Stimulated activated CD8-positive, alpha-beta memory T cell treated with anti-CD3 and anti-CD28 coated beads, Interleukin-2, amount 100 ng/mL, for 1 hour (primary cell): Measurements from ENCODE around the gene CLIP2.
"Not testable (repeated sequence)": the region's sequence is repeated elsewhere in the genome, so short reads cannot be mapped to it uniquely, and the experiment has no call there.

Experiments
- DNase-seq, 2 donors: peaks; one replicate each; pipeline ENCODE4 v3.0.0-alpha.2; 2020; ENCODE audit warnings: low read depth in 2 of 2

The CLIP2 gene

DNA sequence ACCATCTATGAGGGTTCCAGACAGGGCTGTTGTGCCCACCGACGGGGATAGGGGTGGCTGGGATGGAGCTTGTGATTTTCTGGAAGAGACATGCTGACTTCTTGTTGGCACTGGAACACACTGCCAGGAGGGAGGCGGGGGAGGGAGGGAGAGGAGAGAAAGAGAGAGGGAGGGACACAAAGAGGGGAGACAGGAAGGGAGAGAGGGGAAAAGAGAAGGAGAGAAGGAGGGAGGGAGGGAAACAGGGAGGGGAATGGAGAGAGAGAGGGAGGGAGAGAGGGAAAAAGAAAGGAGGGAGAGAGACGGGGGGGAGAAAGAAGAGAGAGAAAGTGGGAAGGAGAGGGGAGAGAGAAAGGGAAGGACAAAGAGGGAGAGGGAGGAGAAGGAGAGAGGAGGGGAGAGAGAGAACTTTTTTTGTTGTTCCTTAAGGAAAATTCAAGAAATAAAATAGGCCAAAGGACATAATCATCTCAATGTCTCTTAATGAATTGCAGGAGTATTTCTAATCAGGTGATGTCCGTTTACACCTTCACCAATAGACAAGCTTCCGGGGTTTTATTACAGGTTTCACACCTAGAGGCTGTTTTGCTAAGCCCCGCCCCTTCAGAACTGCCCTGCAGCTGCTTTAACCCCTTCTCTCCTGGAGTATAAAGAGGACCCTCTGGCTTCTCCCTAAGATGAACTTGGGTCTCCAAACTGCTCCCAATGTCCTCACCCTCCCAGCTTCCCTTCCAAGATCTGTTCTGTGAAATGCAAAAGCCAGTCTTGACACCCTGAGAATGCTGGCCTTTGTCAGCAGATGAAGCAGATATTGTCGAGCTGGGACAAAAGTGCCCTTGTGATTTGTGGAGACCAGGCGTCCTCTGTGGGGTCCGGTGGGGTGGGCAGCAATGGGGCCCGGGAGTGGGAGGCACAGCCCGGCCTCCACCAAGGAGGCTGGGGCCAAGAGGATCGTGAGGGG, 82.5 kb downstream of the CLIP2 start:
- DNase-seq, result no peak

DNA sequence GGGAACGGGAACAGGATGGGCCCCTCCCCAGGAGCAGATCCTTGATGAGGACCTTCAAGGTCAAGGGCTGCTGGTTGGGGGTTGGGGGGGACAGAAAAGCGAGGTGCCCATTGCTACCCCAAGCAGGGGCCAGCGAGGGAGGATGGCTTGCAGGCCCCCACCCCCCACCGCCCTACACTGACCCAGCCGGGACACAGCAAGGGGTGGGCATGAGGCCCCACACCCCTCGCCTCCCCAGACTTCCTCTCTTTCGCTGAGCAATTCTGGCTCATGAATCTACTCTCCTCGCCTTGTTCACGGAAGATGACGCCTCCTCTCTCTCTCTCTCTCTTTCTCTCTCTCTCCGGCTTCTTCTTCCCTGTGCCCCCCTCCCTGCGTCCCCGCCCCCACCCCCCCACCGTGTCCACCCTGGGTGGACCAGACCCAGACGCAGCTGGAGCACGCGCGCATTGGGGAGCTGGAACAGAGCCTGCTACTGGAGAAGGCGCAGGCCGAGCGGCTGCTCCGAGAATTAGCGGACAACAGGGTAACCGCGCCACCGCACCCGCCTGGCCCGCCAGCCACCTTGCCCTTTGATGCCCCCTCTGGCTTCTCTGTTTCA, 83.4 kb downstream of the CLIP2 start:
- no peak for DNase-seq

DNA sequence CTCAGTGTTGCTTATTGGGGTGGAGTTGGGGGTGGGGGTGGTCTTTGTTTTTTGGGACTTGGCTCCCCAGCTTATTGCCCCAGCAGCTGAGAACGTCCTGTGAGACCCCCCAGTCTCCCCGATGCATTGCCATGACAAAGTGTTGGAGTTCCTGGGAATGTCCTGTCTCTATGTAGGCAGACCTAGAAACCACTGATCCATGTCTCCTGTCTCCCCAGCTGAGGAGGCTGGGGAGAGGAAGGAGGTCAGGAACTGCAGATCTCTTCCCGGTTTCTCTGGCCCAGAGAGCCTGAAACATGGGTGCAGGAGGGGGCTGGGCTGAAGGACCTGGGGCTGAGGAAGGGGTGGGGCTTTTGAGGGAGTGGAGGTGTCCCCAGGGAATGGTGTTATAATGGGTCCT, 84.3 kb downstream of the CLIP2 start:
- no peak for DNase-seq

DNA sequence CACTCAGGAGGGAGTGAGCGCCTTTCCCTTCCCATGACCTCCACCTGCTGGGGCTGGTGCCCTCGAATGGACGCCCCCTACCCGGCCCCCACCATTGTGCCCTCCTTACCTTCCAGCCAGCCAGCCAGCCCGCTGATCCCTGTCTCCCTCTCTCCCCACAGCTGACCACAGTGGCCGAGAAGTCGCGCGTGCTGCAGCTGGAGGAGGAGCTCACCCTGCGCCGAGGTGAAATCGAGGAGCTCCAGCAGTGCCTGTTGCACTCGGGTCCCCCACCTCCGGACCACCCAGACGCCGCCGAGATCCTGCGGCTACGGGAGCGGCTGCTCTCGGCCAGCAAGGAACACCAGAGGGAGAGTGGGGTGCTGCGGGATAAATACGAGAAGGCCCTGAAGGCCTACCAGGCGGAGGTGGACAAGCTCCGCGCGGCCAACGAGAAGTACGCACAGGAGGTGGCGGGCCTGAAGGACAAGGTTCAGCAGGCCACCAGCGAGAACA, 86.6 kb downstream of the CLIP2 start:
- no peak for DNase-seq

DNA sequence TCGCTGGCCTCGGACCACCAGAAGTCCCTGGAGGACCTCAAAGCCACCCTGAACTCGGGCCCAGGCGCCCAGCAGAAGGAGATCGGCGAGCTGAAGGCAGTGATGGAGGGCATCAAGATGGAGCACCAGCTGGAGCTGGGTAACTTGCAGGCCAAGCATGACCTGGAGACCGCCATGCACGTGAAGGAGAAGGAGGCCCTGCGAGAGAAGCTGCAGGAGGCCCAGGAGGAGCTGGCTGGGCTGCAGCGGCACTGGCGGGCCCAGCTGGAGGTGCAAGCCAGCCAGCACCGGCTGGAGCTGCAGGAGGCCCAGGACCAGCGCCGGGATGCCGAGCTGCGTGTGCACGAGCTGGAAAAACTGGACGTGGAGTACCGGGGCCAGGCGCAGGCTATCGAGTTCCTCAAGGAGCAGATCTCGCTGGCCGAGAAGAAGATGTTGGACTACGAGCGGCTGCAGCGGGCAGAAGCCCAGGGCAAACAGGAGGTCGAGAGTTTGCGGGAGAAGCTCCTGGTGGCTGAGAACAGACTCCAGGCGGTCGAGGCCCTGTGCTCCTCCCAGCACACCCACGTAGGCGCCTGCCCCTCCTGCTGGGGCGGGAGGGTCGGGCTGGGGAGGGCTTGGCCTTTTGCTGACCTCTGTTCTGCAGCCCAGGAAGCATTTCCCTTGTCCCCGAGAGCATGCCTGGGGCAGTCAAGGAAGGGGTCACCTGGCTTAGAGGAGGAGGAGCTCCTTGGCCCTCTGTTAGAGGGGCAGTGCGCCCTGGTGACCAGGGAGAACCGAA, 87.2 kb downstream of the CLIP2 start:
- DNase-seq, result no peak

DNA sequence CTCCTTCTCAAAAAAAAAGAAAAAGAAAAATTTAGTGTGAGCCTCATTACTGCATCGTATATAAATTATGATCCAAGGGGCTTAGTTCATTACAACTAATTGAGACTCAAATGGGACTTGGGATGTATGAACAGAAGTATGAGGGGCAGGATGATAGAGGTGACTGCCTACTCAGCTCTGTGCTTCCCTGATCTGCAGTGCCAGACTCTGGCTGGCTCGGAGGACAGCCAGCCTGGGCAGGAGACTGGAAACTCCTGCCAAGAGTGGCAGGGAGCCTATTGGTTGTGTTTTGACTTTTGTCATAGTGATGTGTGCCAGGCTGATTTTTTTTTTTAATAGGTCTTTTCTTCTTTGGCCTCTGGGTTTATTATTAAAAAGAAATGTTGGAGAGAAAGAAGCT, 90.7 kb downstream of the CLIP2 start:
- no peak for DNase-seq

DNA sequence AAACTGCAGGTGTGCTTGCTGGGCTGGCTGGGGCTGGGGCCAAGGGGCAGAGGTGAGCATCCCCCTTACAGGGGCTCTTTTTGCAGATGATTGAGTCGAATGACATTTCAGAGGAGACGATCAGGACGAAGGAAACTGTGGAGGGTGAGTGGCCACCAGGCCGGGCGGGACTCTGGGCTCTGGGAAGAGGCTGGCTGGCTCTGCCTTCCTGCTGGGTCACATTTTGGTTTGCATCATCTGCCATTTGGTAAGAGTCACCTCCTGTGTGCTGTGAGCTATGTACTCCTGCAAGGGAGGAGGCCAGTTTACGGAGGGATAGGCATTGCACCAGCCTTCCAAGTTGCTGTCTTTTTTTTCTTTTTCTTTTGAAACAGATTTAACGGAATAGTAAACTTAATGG, 91.5 kb downstream of the CLIP2 start:
- no peak for DNase-seq

DNA sequence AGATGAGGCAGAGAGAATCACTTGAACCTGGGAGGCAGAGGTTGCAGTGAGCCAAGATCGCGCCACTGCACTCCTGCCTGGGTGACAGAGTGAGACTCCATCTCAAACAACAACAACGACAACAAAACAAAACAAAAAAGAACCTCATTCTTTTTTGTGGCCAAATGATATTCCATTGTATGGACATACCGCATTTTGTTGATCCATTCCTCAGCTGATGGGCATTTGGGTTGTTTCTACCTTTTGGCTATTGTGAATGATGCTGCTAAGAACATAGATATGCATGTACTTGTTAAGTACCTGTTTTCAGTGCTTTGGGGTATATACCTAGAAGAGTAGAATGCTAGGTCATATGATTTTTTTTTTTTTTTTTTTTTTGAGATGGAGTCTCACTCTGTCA, 94.9 kb downstream of the CLIP2 start:
- not testable (repeated sequence) for DNase-seq

DNA sequence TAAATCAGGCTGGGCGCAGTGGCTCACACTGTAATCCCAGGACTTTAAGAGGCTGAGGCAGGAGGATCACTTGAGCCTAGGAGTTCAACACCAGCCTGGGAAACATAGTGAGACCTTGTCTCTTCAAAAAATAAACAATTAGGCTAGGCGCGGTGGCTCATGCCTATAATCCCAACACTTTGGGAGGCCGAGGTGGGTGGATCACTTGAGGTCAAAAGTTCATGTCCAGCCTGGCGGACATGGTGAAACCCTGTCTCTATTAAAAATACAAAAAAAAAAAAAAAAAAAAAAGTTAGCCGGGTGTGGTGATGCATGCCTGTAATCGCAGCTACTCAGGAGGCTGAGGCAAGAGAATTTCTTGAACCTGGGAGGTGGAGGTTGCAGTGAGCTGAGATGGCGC, 95.6 kb downstream of the CLIP2 start:
- not testable (repeated sequence) for DNase-seq

DNA sequence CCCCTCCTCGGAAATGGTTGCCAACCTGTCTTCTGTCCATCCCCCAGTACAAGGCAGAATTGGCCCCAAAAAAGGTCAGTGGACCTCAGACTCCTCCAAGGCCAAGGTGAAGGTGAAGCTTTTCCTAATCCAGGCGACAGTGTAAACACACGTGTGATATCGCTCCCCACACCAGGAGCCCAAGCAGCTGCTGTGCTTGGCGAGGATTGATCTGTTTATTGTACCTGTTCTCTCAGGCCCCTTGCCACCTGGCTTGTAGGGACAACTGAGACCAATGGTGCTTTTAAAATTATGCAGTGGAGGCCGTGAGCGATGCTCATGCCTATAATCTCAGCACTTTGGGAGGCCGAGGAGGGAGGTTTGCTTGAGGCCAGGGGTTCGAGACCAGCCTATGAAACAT, 98.4 kb downstream of the CLIP2 start:
- DNase-seq, result no peak

DNA sequence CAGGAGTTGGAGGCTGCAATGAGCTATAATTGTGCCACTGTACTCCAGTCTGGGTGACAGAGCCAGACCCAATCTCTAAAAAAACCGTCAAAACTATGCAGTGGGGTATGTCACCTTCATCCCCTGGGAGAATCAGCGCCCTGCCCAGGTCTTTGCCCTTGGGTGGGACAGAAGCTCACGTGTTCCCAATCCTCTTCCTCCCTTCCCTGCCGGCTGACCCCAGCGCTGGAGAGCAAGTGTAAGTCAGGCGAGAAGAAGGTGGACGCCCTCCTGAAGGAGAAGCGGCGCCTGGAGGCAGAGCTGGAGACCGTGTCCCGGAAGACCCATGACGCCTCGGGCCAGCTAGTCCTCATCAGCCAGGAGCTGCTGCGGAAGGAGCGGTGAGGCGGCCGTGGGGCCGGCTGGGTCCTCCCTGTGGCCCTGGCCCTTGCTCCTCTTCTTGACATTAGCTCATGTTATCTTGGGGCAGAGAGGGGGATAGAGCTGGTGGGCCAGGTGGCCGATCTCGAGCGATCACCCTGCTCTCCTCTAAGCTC, 99.7 kb downstream of the CLIP2 start:
- no peak for DNase-seq

DNA sequence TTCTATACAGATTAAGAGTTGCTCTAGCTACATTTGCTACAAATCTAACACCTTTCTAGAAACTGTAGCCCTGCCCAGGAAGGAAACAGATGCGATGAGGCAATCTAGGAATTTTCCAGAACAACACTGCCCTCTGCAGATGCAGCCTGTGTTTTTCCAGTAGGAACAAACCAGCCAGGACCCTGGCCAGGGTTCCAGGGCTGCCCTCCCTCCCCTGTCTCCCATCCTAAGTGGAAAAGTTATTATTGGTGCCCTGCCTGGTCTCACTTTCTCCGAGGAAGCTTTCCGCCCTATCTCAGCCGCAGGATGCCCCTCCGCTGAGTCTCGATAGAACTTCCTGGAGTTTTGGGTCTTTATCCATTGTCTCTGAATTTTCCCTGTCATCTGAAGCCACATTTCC, 104.5 kb downstream of the CLIP2 start:
- not testable (repeated sequence) for DNase-seq

DNA sequence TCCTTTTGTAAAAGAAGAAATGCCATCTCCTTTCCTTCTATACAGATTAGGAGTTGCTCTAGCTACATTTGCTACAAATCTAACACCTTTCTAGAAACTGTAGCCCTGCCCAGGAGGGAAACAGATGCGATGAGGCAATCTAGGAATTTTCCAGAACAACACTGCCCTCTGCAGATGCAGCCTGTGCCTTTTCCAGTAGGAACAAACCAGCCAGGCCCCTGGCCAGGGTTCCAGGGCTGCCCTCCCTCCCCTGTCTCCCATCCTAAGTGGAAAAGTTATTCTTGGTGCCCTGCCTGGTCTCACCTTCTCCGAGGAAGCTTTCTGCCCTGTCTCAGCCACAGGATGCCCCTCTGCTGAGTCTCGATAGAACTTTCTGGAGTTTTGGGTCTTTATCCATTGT, 105.4 kb downstream of the CLIP2 start:
- DNase-seq, result not testable (repeated sequence)

DNA sequence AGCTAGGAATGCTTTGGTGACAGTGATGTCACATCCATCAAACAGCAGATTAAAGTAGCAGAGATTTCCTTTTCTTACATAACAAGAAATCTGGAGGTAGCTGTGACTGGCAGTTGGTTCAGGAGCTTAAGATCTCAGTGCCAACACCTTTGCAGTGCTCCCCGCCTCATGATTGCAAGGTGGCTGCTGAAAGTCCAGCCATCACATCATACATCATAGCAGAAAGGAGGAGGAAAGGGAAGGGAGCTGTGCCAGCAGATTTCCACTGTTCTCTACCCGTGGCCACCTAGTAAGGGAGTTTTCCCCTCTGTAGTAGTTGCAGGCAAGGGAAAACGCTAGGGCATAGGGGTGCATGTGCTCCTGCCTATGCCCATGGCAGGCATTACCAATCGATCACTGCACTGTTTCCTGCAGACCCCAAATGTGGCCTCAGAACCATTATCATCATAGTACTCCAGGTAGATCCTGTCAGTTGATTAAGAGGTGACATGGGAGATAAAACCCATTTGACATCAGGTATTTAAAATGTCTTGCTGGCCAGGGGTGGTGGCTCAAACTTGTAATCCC, 106.6 kb downstream of the CLIP2 start:
- DNase-seq, result no peak

DNA sequence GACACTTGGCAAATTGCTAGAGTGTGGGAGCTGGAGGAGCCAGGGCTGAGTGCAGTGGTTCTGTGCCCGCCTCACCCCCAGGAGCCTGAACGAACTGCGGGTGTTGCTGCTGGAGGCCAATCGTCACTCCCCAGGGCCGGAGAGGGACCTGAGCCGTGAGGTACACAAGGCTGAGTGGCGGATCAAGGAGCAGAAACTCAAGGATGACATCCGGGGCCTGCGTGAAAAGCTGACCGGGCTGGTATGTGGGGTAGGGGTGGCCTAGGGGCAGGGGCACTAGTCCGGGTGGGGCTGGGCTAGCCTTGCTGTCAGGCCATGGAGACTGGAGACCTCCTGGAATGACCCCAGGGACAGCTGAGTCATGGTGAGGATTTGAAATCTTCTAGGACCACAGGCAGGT, 107.8 kb downstream of the CLIP2 start:
- DNase-seq, result no peak

DNA sequence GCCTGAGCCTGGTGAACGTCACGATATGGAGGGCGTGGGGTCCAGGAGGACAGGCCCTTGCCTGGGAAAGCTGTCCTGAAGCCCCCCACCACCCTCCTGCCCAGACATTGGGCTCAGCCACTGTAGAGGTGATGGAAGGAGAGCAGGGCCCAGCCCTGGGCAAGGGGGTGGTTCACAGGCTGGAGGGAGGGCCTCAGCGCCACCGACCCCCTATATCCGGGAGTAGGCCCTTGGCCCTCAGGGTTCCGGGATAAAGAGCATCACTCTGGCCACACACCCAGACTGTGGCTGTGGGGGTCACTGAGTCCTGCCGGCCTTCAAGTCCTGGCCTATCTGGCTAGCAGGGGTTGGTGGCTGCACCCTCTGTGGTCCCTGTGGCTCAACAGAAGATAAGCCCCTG, 109.2 kb downstream of the CLIP2 start:
- no peak for DNase-seq

DNA sequence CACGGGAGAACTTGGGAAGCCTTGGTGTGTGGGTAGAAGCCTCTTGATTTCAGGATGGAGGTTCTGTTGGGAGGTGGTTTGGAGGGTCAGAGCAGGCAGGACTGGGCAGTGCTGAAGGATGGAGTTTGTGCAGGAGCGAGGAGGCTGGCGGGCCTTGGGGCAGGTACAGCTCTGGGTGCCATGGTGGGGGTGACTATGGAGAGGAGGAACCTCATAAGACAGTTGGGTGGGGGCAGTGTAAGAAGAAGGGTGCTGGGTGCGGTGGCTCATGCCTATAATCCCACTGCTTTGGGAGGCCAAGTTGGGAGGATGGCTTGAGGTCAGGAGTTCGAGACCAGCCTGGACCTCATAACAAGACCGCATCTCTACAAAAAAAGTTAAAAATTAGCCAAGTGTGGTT, 109.8 kb downstream of the CLIP2 start:
- DNase-seq, result no peak

DNA sequence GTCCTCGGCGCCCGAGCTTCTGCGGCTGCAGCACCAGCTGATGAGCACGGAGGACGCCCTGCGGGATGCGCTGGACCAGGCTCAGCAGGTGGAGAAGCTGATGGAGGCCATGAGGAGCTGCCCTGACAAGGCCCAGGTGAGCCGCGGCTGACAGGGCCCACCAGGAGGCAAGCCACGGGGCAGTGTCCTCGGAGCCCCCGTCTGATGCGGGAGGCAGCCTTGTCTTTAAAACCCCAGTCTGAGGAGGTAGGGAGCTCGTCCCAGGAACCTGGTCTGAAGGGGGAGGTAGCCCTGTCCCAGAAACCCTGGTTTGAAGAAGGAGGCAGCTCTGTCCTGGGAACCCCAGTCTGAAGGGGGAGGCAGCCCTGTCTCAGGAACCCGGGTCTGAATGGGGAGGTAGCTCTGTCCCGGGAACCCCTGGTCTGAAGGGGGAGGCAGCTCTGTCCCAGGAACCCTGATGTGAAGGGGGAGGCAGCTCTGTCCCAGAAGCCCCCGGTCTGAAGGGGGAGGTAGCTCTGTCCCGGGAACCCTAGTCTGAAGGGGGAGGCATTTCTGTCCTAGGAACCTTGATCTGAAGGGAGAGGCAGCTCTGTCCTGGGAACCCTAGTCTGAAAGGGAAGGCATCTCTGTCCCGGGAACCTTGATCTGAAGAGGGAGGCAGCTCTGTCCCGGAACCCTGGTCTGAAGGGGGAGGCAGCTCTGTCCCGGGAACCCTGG, 111.4 kb downstream of the CLIP2 start:
- no peak for DNase-seq

DNA sequence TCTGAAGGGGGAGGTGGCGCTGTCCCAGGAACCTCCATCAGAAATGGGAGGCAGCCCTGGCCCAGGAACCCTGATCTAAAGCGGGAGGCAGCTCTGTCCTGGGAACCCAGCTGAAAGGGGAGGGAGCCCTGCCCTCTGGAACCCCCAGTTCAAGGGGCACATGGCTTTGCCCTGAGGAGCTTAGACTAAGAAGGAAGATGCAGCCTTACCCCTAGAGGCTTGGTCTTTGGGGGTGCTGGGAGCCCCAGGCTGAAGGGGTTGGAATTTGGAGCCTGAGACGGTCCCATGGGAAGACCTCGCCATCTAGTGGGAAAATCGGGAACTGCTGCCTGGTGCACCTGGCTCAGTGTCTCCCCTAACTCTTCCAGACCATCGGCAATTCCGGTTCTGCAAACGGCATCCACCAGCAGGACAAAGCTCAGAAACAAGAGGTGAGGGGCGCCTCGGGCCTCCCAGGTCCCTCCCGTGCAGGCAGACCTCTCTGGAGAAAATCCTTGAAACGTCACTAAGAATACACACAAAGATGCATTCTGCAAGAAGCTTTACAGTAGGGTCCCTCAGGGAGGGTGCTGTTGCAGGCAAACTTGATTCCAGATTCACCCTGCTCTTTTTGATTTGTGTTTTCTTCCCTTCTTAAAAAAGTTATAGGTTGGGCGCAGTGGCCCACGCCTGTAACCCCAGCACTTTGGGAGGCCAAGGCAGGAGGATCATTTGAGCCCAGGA, 112.1 kb downstream of the CLIP2 start:
- peak; percentile 52 to 60 for DNase-seq

DNA sequence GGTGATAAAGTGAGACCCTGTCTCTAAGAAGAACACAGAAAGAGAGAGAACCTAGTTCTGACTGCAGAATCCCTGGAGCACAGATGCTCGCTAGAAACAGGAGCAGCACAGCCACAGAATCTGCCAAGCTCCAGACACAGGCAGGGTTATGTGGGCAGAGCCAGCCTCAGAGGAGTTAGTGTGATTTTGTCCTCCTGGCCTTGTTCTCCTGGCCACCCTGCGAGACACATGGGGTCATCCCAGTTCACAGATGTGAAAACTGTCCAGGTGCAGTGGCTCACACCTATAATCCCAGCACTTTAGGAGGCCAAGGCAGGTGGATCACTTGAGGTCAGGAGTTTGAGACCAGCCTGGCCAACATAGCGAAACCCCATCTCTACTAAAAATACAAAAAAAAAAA, 113.5 kb downstream of the CLIP2 start:
- not testable (repeated sequence) for DNase-seq
